C1 segment of cervical spinal cord (tissue), 14 donors: Measurements from ENCODE around the gene ERBB4.

Experiments used
- DNase-seq, 14 donors: peaks; one replicate each; lab custom pipeline; 2025; lab: John Stamatoyannopoulos, UW

Gene ERBB4

DNA sequence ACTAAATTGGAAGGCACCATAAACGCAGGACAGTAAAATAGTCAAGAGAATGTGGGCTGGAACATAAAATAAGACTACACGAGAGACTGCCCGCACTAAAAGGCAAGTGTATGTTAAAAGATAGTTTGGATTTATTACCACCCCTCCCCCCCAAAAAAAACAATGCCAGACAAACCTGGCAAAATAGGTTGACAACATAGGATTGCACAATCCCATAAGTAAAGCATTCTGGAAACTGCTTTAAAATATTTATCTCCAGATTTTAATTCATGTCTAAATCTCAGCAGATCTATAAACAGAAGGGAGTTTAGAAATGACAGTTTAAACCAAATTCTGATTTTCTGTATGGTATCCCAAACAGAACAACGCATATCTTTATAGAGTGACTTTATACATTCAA lies 455.1 kb downstream of the ERBB4 start:
- no peak for DNase-seq

DNA sequence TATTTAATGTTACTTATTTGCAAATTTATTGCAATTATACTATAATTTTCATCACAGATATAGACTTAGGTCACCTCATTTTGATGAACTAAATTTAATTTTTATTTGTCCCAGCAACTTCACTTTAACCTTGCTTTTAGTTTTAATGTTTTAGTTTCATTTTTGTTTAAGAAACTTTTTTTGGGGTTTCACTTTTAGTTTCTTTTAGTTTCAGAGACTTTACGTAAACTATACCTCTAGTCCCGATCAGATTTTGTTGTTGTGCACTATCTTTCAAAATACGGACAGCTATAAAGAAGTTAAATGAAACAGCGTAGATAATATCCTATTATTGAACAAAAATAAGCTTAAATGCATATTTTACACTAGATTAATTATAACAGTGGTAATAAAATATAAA lies 460.5 kb downstream of the ERBB4 start:
- no peak for DNase-seq

DNA sequence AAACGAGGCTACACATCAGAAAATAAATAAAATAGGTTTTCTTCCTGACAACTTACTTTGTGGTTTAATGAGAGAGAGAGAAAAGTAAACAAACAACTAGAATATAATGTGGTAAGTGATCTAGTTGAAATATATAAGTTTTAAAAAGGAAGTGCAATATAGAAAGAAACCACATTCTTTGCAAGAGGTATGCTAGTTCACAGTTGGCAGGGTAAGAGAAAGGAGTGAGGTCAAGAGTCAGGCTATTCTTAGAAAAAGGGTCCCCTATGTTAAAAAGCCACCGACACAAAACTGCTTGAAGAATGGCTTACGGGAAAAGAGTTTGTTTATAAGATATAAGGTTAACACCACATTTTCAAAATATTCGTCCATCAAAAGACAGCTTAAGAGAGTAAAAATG lies 462.1 kb downstream of the ERBB4 start:
- DNase-seq: no peak

- DNase-seq: no peak
Measured at GRCh38 chr2:212073360-212073759, 465.2 kb downstream of the ERBB4 start.

- DNase-seq: no peak
Measured at GRCh38 chr2:212066546-212066945, 472.1 kb downstream of the ERBB4 start.

DNA sequence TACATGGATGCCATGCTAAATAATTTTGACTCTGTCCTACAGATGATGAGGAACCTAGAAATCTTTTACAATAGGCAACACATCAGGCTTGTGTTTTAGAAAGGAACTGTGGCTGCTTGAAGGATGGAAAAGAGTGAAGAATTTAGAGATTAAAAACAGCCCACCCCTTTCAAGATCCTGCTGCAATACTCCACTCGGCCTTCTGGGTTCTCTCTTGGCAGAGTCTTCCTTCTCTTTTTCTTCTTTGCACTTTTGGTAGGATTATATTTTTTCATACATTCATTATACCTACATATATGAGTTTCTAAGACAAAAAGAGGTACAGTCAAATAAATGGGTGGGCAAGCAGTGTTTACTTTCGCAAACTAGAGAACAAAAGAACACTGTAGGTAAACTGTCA lies 474.3 kb downstream of the ERBB4 start:
- no peak for DNase-seq

DNA sequence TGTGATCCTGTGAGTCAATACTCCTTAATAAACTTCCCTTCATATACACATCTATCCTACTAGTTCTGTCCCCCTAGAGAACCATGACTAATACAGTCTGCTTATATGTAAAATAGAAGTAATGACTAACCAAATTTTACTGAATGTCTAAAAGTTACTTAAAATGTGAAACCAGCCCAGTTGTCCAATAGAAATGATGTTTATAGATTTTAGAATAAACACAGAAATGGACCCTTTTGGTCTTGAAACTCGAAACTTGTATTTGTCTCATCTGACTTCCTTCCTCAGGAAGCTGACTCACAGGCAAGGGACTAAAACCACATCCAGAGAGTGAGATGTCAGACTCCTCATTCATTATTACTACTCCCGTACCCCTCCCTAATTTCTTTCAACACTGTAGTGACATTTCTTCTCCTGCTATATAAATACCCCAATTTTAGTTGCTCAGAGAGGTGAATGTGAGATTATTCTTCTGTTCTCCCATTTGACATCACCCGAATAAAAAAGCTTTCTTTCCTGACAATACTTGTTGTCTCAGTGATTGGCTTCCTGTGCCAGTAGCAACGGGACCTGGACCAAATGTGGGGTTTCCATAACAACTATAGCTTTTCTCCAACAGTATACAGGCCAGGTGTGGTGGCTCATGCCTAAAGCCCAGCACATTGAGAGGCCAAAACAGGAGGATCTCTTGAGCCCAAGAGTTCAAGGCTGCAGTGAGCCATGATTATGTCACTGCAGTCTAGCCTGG lies 486.0 kb downstream of the ERBB4 start:
- no peak for DNase-seq

- no peak for DNase-seq
Measured at GRCh38 chr2:212050871-212051270, 487.7 kb downstream of the ERBB4 start.

- DNase-seq: no peak
Measured at GRCh38 chr2:212042562-212042961, 496.0 kb downstream of the ERBB4 start.

DNA sequence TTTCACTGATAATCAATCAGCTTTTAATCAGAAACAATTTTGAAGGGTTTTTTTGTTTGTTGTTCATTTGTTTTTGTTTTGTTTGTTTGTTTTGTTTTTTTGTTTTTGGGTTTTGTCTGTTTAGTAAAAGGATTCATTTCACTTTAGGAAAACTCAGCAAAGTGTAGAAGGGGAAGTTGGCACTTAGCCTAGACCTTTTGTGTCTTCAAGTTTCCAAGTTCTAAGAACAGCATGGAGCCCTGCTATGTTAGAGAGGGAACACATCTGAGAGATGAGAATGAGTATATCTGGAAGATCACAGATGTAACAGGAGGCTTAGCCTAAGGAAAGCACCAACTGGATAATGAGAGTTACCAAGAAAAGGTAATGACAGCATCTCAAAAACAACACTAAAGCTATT lies 501.5 kb downstream of the ERBB4 start:
- DNase-seq: no peak

- DNase-seq: no peak
Measured at GRCh38 chr2:212034841-212035585, 503.6 kb downstream of the ERBB4 start.

DNA sequence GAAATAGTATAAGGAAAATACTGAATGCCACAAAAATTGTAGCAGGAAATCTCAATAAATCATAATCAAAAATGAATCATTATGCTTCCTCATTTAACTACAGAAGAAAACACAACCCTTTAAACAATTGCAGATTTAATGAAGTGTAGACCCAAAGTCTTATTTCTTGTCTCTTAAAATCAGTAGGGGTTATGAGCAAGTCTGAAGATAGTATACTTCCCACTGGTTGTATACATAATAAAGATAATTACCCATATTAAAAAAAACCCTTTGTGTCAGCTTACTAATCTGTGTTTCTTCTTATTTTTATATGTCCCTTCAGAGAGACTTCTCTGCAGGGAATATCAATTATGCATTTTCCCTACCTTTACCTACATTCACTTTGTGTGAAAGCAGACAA lies 504.7 kb downstream of the ERBB4 start:
- no peak for DNase-seq

- DNase-seq: no peak
Measured at GRCh38 chr2:212032536-212033219, 505.9 kb downstream of the ERBB4 start.

DNA sequence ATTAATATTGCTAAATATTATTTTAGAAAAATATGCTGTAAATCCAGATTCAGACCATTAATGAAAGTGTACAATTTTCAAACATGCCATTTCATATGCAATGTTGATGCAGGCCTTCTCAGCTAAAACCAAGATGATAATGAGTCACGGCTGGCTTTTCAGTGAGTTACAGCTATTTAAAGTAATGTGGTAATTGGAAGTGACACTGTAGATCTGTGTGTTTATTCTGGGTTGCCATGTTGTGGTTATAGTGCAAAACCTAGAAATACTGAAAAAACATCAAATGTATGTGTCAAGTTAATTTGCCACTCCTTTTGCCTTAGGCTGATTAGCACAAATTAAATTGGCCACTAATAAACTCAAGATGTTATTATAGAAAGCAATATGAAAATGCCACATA lies 506.6 kb downstream of the ERBB4 start:
- no peak for DNase-seq

GRCh38 chr2:212030709-212031108 lies 507.9 kb downstream of the ERBB4 start:
- no peak for DNase-seq

DNA sequence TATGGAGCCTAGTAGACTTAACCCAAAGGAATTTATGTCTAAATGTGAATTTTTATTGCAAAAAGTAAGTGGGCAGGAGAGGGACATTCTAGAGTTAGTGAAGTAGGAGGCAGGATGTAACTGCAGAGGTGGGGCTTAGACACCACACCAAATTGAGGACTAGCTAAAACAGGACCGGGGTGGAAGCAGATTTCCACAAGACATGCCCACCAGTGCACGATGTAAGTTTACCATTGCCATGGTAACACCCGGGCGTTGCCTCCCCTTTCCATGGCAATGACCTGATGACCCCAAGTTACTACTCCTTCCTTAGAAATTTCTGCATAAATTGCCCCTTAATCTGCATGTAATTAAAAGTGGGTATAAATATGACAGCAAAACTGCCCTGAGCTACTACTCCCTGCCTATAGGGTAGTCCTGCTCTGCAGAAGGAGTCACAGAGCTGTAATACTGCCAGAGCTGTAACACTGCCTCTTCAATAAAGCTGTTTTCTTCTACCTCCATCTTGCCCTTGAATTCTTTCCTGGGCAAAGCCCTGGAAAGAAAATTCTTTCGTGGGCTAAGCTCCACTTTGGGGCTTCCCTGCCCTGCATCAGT lies 509.7 kb downstream of the ERBB4 start:
- DNase-seq: no peak

DNA sequence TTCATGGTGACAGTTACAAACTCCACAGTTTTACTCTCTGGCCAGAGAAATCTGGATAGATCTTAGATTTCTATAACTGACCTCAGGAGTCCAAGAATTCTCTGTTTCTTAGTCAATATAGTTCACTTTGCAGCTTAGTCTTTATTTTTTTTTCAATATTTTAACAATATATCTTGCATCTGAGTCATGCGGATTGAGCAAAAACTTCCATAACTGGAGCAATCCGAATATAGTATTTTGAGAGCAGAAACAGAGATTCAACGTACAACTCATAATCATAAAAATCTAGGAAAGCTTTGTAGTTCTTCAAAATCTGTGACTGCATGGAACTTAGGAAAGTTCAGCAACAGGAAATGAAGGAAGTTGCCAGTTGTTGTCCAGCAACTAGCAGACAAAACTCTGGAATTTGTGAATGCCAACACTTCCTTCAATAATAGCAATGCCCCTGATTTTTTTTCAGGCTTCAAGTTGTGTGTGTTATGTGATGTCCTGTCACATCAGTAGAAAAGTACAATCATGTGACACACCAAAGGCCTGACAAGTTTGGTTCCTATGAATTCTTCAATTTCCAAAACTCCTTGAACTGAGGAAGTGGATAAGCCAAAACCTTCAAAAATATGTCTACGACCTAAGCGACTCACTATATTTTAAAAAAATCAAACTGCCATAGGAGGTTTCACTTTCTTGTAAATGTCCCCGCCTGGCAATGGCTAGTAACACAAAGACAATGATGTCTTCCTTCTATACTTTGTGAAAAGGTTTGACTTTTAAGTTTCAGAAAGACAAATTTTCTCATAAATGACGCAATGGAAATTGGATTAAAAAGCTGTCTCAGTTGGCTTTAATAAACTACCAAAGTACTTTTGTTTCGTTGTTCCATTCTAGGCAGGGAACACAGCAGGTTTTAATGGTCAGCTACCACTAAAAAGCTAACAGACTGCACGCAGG lies 510.6 kb downstream of the ERBB4 start:
- DNase-seq: peak in 1 of 14 donors; percentile 0

DNA sequence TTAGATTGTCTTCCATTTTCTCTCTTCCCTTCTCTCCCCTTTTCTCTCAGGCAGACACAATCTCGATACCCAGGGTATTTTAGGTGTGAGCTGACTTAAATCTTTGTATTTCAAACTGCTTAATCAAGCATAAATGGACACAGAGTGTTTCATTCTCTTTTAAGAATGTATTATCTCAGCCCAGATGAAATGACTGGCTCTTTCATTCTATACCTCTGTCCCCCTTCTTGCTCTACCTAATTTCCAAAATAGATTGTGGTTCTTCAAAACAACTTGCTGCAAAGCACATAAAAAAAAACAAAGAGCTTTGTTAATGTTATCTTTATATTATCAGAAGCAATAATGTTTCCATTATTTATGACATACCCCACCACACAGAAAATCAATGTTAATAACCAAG lies 514.6 kb downstream of the ERBB4 start:
- no peak for DNase-seq

DNA sequence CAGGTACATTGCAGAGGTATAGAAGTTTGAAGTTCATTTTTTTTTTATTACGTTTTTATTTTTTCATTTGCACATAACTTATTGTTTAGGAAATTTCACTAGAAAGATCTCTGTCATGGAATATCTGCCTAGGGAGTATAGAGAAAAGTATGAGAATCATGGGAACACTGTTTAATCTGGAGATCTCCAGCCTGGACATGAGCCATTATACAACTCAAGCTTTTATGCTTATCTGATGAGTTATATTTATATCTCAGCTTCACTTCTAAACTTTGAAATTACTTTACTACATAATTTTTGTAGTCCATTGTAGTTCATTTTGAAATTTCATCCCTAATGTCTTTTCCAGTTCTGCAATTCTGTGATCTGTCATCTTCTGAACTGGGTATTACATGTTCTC lies 515.6 kb downstream of the ERBB4 start:
- no peak for DNase-seq

GRCh38 chr2:212021947-212022346 lies 516.7 kb downstream of the ERBB4 start:
- no peak for DNase-seq

DNA sequence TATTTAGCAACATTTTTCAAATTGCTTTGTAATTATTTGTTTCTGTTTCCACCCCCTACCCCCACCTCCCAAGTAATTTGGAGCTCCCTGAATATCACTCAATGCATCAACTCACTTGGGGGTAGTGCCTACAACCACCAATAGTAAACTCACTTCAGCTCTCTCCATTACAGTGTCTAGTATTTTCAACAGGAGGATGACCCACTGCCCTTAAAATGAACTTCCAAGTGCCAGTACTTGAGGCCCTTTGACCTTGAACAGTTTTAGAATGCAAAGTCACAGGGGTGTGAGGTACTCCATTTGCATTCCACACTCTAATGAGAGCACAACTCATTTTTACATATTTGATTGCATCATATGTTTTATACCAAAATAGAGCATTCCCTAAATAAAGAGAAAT lies 523.0 kb downstream of the ERBB4 start:
- DNase-seq: no peak
